ENCODE data around the gene KIF3A. TPM values are rescaled to one million over a fixed set of nuclear protein-coding genes. Genes with fewer than 3 reads are reported as not detected.

Gene KIF3A
- total and polyA plus RNA-seq, 7 donors = 1.2 to 19.9 (median 7.1) TPM

DNA sequence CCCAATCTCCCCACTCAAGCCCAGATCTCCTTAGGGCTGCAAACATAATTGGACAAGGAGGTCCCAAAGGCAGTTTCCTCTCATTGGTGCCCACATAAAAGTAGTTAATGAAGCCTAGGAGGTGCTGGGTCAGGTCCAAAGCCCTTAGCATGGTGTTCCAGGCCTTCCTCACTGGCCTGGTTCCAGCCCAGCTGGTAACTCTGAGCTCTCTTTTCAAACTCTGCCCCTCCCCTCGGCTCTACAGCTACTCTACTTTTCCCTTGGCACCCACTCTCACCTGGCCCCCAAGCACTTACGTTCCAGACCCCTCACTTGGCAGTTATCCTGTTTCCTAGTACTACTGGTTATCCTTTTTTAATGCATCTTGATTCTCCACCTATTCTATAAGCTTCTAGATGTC is 29.8 kb upstream of the KIF3A start:
- DNase-seq = no peak
- WGBS, 2 donors = 63 to 79% methylated on average over 2 of the region's 2 CpGs
- TF ChIP-seq POLR2A (IDR thresholded peaks at IDR 0.05) (no peak), POLR2AphosphoS5 (IDR thresholded peaks at IDR 0.05) (no peak), EP300 (IDR thresholded peaks at IDR 0.05) (no peak), CTCF (IDR thresholded peaks at IDR 0.05) (no peak)
- Histone ChIP-seq H3K27me3 (no peaks in the 10 kb centered on the region), H3K4me1 (peaks cover 0 to 33% (median 21%) of the 10 kb centered on the region in 4 donors), H3K27ac (peak overlapping the region in 1 of 4 donors; percentile 8), H3K36me3 (peaks cover 6 to 31% (median 18%) of the 10 kb centered on the region in 4 donors), H3K9me3 (no peaks in the 10 kb centered on the region), H3K4me3 (no peak overlapping the region)
- intact Hi-C loops (cut with DNase I) = no loop called here

- H3K9me3 ChIP-seq = no peaks in the 10 kb centered on the region
- H3K4me3 ChIP-seq = no peak overlapping the region
- WGBS, 2 donors = 94 to 95% methylated on average over 1 of the region's 1 CpG
- TF ChIP-seq EP300 (IDR thresholded peaks at IDR 0.05) (no peak), CTCF (IDR thresholded peaks at IDR 0.05) (no peak), POLR2A (IDR thresholded peaks at IDR 0.05) (no peak), POLR2AphosphoS5 (IDR thresholded peaks at IDR 0.05) (no peak)
- DNase-seq = no peak
- H3K4me1 ChIP-seq = peaks cover 0 to 29% (median 19%) of the 10 kb centered on the region in 4 donors
- no peaks in the 10 kb centered on the region for H3K27me3 ChIP-seq
- intact Hi-C loops (cut with DNase I) = no loop called here
- no peak overlapping the region for H3K27ac ChIP-seq
- peaks cover 6 to 35% (median 18%) of the 10 kb centered on the region in 4 donors for H3K36me3 ChIP-seq
These were observed 29.4 kb upstream of the KIF3A start for GRCh38 chr5:132766806-132767055.

GRCh38 chr5:132766020-132766805 is 28.9 kb upstream of the KIF3A start:
- H3K9me3 ChIP-seq = no peaks in the 10 kb centered on the region
- H3K4me1 ChIP-seq = peaks cover 0 to 24% (median 16%) of the 10 kb centered on the region in 4 donors
- peaks cover 6 to 40% (median 21%) of the 10 kb centered on the region in 4 donors for H3K36me3 ChIP-seq
- H3K27ac ChIP-seq = no peak overlapping the region
- 91 to 92% methylated on average over 14 of the region's 14 CpGs for WGBS, 2 donors
- no peak for DNase-seq
- TF ChIP-seq EP300 (IDR thresholded peaks at IDR 0.05) = no peak
- no peak for TF ChIP-seq CTCF (IDR thresholded peaks at IDR 0.05)
- TF ChIP-seq POLR2A (IDR thresholded peaks at IDR 0.05) = no peak
- TF ChIP-seq POLR2AphosphoS5 (IDR thresholded peaks at IDR 0.05) = no peak
- H3K27me3 ChIP-seq = no peaks in the 10 kb centered on the region
- intact Hi-C loops (cut with DNase I) = no loop called here
- H3K4me3 ChIP-seq = no peak overlapping the region

- no peak overlapping the region for H3K4me3 ChIP-seq
- H3K9me3 ChIP-seq = no peaks in the 10 kb centered on the region
- DNase-seq = no peak
- 69 to 82% methylated on average over 12 of the region's 12 CpGs for WGBS, 2 donors
- TF ChIP-seq POLR2A (IDR thresholded peaks at IDR 0.05) (no peak), EP300 (IDR thresholded peaks at IDR 0.05) (no peak)
- H3K36me3 ChIP-seq = peaks cover 6 to 48% (median 26%) of the 10 kb centered on the region in 4 donors
- no peak overlapping the region for H3K27ac ChIP-seq
- H3K27me3 ChIP-seq = no peaks in the 10 kb centered on the region
- intact Hi-C loops (cut with DNase I) = no loop called here
- H3K4me1 ChIP-seq = peaks cover 0 to 21% (median 16%) of the 10 kb centered on the region in 4 donors
These were observed 28.1 kb upstream of the KIF3A start for GRCh38 chr5:132765311-132766019.

DNA sequence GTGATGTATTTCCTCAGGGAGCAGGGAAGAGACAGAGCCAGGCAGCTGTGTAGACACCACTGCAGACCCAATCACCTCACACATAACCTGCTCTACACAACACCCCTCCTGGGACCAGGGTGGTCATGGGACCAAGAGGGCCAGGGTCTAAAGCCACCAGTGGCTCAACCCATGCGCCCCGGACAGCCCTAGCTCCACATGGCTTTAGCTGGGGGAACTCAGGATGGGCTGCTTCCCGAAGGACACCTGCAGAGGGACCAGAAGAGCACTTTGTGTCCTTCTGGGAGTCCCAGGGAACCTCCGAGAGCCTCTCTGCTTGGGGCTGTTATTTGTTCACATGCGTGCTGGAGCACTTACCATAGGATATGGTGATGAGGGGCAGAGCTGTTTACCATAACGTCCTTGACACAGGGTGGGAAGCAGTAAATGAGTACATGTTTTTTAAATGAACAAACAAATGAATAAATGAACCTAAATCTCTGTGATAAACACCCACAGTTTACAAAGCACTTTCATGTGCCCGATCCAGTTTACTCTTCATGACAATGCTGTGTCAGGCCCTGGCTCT is 27.4 kb upstream of the KIF3A start:
- H3K27ac ChIP-seq = no peak overlapping the region
- H3K9me3 ChIP-seq = no peaks in the 10 kb centered on the region
- H3K27me3 ChIP-seq = no peaks in the 10 kb centered on the region
- H3K36me3 ChIP-seq = peaks cover 6 to 55% (median 30%) of the 10 kb centered on the region in 4 donors
- TF ChIP-seq EP300 (IDR thresholded peaks at IDR 0.05) (no peak), CTCF (IDR thresholded peaks at IDR 0.05) (no peak), POLR2AphosphoS5 (IDR thresholded peaks at IDR 0.05) (no peak), POLR2A (IDR thresholded peaks at IDR 0.05) (no peak)
- peaks cover 0 to 21% (median 16%) of the 10 kb centered on the region in 4 donors for H3K4me1 ChIP-seq
- DNase-seq = no peak
- WGBS, 2 donors = 90 to 91% methylated on average over 7 of the region's 7 CpGs
- H3K4me3 ChIP-seq = no peak overlapping the region
- intact Hi-C loops (cut with DNase I) = no loop called here
